IMR-90 (cell line): ENCODE measurements around the gene RNU2-1. TPM values are rescaled to one million over a fixed set of nuclear protein-coding genes. Genes with fewer than 3 reads are reported as not detected.

Source experiments
- ATAC-seq: fragments of 200-7000 bp; cut with Tn5 transposase; 2 replicates; pipeline ENCODE4 v1.9.1; 2020; ENCODE audit warnings: low read depth, mild to moderate bottlenecking, moderate library complexity
- BruUV-seq: library from RNA; stranded (reverse); fragments of 400-500 nt; replicated peaks from 2 replicates; lab custom pipeline; 2021; lab: Mats Ljungman, UMichigan
- CTCF ChIA-PET: fragments of 300-600 bp; formaldehyde crosslinking; extraction: SDS; loops from one replicate; lab custom pipeline; 2021; ENCODE audit warnings: antibody characterized with exemption; lab: Yijun Ruan, JAX
- POLR2A ChIA-PET: fragments of 300-600 bp; sonication (Branson Sonifier 250); formaldehyde crosslinking; loops from one replicate; lab custom pipeline; 2022; ENCODE audit warnings: antibody characterized with exemption; ENCODE audit not compliant: unreplicated experiment; lab: Charles Lee
- DNase-seq: peaks from one replicate; pipeline ENCODE4 v3.0.0; 2013
- H2AFZ ChIP-seq: replicated peaks from 2 replicates; pipeline ENCODE3; 2013; ENCODE audit warnings: low read length, mild to moderate bottlenecking; ENCODE audit not compliant: poor library complexity
- H2AK5ac ChIP-seq: 2 replicates; pipeline ENCODE4 v1.6.1; 2013; ENCODE audit warnings: low read depth, low read length, inconsistent platforms
- H2AK9ac ChIP-seq: replicated peaks from 2 replicates; pipeline ENCODE3; 2013; ENCODE audit warnings: mild to moderate bottlenecking, low read depth, low read length, moderate library complexity; ENCODE audit not compliant: poor library complexity
- H2BK120ac ChIP-seq: 2 replicates; pipeline ENCODE4 v1.6.1; 2013; ENCODE audit warnings: low read depth, low read length, inconsistent platforms
- H2BK15ac ChIP-seq: 3 replicates; pipeline ENCODE4 v1.6.1; 2013; ENCODE audit warnings: low read depth, low read length, inconsistent platforms
- H2BK20ac ChIP-seq: 2 replicates; pipeline ENCODE4 v1.6.1; 2013; ENCODE audit warnings: low read depth, mild to moderate bottlenecking, inconsistent platforms, low read length, moderate library complexity
- H2BK5ac ChIP-seq: 2 replicates; pipeline ENCODE4 v1.6.1; 2013; ENCODE audit warnings: mild to moderate bottlenecking, low read depth, low read length, inconsistent platforms; ENCODE audit not compliant: poor library complexity, severe bottlenecking
- H3K14ac ChIP-seq: replicated peaks from 2 replicates; pipeline ENCODE4 v1.6.1; 2013; ENCODE audit warnings: low read depth, low read length, inconsistent platforms
- H3K18ac ChIP-seq: 2 replicates; pipeline ENCODE4 v1.6.1; 2013; ENCODE audit warnings: low read depth, low read length, control low read depth
- H3K23ac ChIP-seq: 2 replicates; pipeline ENCODE4 v1.6.1; 2013; ENCODE audit warnings: low read depth, low read length, inconsistent platforms
- H3K27ac ChIP-seq: 2 replicates; pipeline ENCODE4 v1.5.1; 2013; ENCODE audit warnings: mild to moderate bottlenecking, control low read depth, low read length; ENCODE audit not compliant: insufficient read depth
- H3K27me3 ChIP-seq: 2 replicates; pipeline ENCODE4 v1.6.1; 2013; ENCODE audit warnings: low read length; ENCODE audit not compliant: control insufficient read depth, insufficient read depth
- H3K36me3 ChIP-seq: 2 replicates; pipeline ENCODE4 v1.6.1; 2013; ENCODE audit warnings: low read length, mixed read lengths; ENCODE audit not compliant: control insufficient read depth, insufficient read depth
- H3K4ac ChIP-seq: 2 replicates; pipeline ENCODE4 v1.6.1; 2013; ENCODE audit warnings: low read depth, low read length, inconsistent platforms
- H3K4me1 ChIP-seq: 2 replicates; pipeline ENCODE4 v1.6.1; 2013; ENCODE audit warnings: low read length, mixed read lengths; ENCODE audit not compliant: control insufficient read depth, insufficient read depth
- H3K4me2 ChIP-seq: 2 replicates; pipeline ENCODE4 v1.6.1; 2013; ENCODE audit warnings: low read depth, mild to moderate bottlenecking, control low read depth, low read length, moderate library complexity
- H3K4me3 ChIP-seq: 2 replicates; pipeline ENCODE4 v1.5.1; 2013; ENCODE audit warnings: low read depth, mild to moderate bottlenecking, control low read depth, low read length, moderate library complexity; ENCODE audit not compliant: insufficient read depth
- H3K56ac ChIP-seq: 2 replicates; pipeline ENCODE4 v1.6.1; 2013; ENCODE audit warnings: low read length, inconsistent platforms; ENCODE audit not compliant: insufficient read depth; ENCODE audit errors: extremely low read depth
- H3K79me1 ChIP-seq, 2 experiments: 2 replicates each; pipeline ENCODE4 v1.6.1; 2013; ENCODE audit warnings: low read length in 2 of 2, inconsistent platforms in 1 of 2, low read depth in 1 of 2
- H3K9ac ChIP-seq: 2 replicates; pipeline ENCODE4 v1.6.1; 2013; ENCODE audit warnings: low read depth, low read length, control low read depth
- H3K9me1 ChIP-seq: 2 replicates; pipeline ENCODE4 v1.6.1; 2013; ENCODE audit warnings: low read length, inconsistent platforms; ENCODE audit not compliant: insufficient read depth
- H3K9me3 ChIP-seq: 2 replicates; pipeline ENCODE4 v1.6.1; 2013; ENCODE audit warnings: low read length; ENCODE audit not compliant: control insufficient read depth, insufficient read depth
- H4K20me1 ChIP-seq: 2 replicates; pipeline ENCODE4 v1.6.1; 2013; ENCODE audit warnings: low read length, inconsistent platforms; ENCODE audit not compliant: insufficient read depth
- H4K5ac ChIP-seq: 2 replicates; pipeline ENCODE4 v1.6.1; 2013; ENCODE audit warnings: mild to moderate bottlenecking, low read depth, low read length, control low read depth
- H4K8ac ChIP-seq, 2 experiments: 2 replicates each; pipeline ENCODE4 v1.6.1; 2013; ENCODE audit warnings: low read depth in 2 of 2, low read length in 2 of 2, control low read depth in 1 of 2, inconsistent platforms in 1 of 2
- H4K91ac ChIP-seq: 2 replicates; pipeline ENCODE4 v1.6.1; 2013; ENCODE audit warnings: low read depth, low read length, inconsistent platforms; ENCODE audit not compliant: insufficient read depth
- BHLHE40 ChIP-seq: fragments of 150-350 bp; IDR thresholded peaks from 2 replicates; pipeline ENCODE4 v1.6.1; 2016; ENCODE audit warnings: mild to moderate bottlenecking, low read depth, low read length
- CEBPB ChIP-seq: IDR thresholded peaks from 2 replicates; pipeline ENCODE4 v1.6.1; 2012; ENCODE audit warnings: low read depth, low read length, improper control_type of control experiment
- NFE2L2 ChIP-seq: fragments of 150-350 bp; IDR thresholded peaks from 2 replicates; pipeline ENCODE4 v1.6.1; 2016; ENCODE audit warnings: low read depth, mild to moderate bottlenecking, low read length
- RFX5 ChIP-seq: IDR thresholded peaks from 2 replicates; pipeline ENCODE4 v1.8.0; 2012; ENCODE audit warnings: low read depth, mild to moderate bottlenecking, low read length, moderate library complexity
- SMC3 ChIP-seq: fragments of 150-350 bp; IDR thresholded peaks from 2 replicates; pipeline ENCODE4 v1.6.1; 2016; ENCODE audit warnings: low read depth, mild to moderate bottlenecking, antibody characterized with exemption, low read length, moderate library complexity
- WGBS, 2 experiments: methylation state at CpG; one replicate each; pipeline versions ENCODE4 v1.1.5 to v1.1.7; 2013; ENCODE audit warnings: missing lambda C conversion rate in 2 of 2; ENCODE audit not compliant: insufficient read length in 1 of 2; ENCODE audit errors: extremely low coverage in 2 of 2; 5-methylcytosine and 5-hydroxymethylcytosine counted together
- dilution Hi-C: fragments of 300-500 bp; cut with HindIII; formaldehyde crosslinking; loops from one replicate; pipeline ENCODE4 v1.14.3; 2018; ENCODE audit warnings: low sequenced_read_pairs; ENCODE audit not compliant: unreplicated experiment
- in situ Hi-C: fragments of 300-500 bp; cut with MboI; formaldehyde crosslinking; loops from 3 replicates; pipeline ENCODE4 v1.14.3; 2019; ENCODE audit warnings: low sequenced_read_pairs, inconsistent platforms, mixed read lengths
- intact Hi-C: fragments of 100-400 bp; cut with micrococcal nuclease; formaldehyde crosslinking; loops from 2 replicates; pipeline ENCODE4 v1.10.0; 2022
- polyA plus RNA-seq, 3 experiments: library from polyadenylated mRNA; depleted of rRNA; stranded (reverse); fragments of >200 nt; gene quantifications; 2 replicates each; pipeline ENCODE4 v1.2.3, GENCODE V29; 2012; ENCODE audit warnings: low replicate concordance in 1 of 3
- total RNA-seq: library from RNA; depleted of rRNA; stranded (reverse); fragments of >200 nt; gene quantifications from 2 replicates; pipeline ENCODE4 v1.2.3, GENCODE V29; 2012
- TF ChIP-seq, protein P1 (sequence below): conservative IDR thresholded peaks from 2 replicates; pipeline ENCODE4 v1.5.1; 2012; ENCODE audit warnings: mild to moderate bottlenecking, low read depth, low read length, improper control_type of control experiment

Gene RNU2-1
- total and polyA plus RNA-seq, 2 of the 4 experiments (the other 2 are of a cell fraction): not detected

DNA sequence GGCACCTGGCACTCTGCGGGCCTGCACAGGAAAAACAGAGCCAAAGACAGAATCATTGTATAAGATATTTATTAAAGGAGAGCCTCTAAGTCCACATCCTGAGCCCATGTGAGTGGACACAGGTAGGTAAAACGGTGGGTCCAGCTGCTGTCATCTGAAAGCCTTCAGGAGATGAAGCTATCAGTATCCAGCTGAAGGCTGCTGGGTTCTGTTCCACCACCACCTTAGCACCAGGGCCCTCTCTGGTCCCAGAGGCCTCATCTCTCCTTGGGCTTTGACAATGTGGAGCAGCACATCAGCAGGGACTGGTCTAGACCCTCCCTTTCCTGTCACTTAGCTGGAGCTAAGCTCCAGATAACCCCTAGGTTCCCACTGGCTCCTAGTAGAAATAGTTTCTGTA, 14.8 kb downstream of the RNU2-1 start:
- dilution Hi-C loops: no loop called here
- Histone ChIP-seq H2BK15ac (no peak overlapping the region), H3K9me1 (peaks cover 17% of the 10 kb centered on the region), H3K4me3 (no peak overlapping the region), H2AK5ac (no peak overlapping the region), H3K27ac (no peak overlapping the region), H3K9me3 (no peaks in the 10 kb centered on the region), H3K4me1 (no peaks in the 10 kb centered on the region), H3K56ac (no peak overlapping the region), H4K5ac (no peak overlapping the region), H2AK9ac (no peak overlapping the region), H4K8ac (no peak overlapping the region), H3K9ac (no peak overlapping the region), H2BK20ac (no peak overlapping the region), H3K4me2 (no peak overlapping the region), H3K36me3 (peaks cover 39% of the 10 kb centered on the region), H2BK5ac (no peak overlapping the region), H3K18ac (no peak overlapping the region), H3K4ac (no peak overlapping the region), H3K79me1 (peaks cover 3 to 29% of the 10 kb centered on the region in 2 experiments; a peak in 2 of 4 replicates), H3K27me3 (no peaks in the 10 kb centered on the region), H4K91ac (no peak overlapping the region), H2BK120ac (no peak overlapping the region), H3K14ac (no peak overlapping the region), H4K20me1 (no peaks in the 10 kb centered on the region; the same call in 1 of the 2 replicates), H2AFZ (no peak overlapping the region), H3K23ac (no peak overlapping the region)
- intact Hi-C loops: loop anchor here (10.0 kb wide), 1 partner anchor 296 kb away; no protein-coding TSS in a partner anchor
- POLR2A ChIA-PET: no interaction called here
- no TSS peak for BruUV-seq
- DNase-seq: no peak
- no peak for ATAC-seq
- in situ Hi-C loops: loop anchor here (25.0 kb wide), 1 partner anchor 93 kb away; no protein-coding TSS in a partner anchor
- no peak for TF ChIP-seq NFE2L2
- no peak for TF ChIP-seq CEBPB
- no peak for TF ChIP-seq RFX5
- TF ChIP-seq, protein P1, sequence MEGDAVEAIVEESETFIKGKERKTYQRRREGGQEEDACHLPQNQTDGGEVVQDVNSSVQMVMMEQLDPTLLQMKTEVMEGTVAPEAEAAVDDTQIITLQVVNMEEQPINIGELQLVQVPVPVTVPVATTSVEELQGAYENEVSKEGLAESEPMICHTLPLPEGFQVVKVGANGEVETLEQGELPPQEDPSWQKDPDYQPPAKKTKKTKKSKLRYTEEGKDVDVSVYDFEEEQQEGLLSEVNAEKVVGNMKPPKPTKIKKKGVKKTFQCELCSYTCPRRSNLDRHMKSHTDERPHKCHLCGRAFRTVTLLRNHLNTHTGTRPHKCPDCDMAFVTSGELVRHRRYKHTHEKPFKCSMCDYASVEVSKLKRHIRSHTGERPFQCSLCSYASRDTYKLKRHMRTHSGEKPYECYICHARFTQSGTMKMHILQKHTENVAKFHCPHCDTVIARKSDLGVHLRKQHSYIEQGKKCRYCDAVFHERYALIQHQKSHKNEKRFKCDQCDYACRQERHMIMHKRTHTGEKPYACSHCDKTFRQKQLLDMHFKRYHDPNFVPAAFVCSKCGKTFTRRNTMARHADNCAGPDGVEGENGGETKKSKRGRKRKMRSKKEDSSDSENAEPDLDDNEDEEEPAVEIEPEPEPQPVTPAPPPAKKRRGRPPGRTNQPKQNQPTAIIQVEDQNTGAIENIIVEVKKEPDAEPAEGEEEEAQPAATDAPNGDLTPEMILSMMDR: no peak
- TF ChIP-seq SMC3: no peak
- no peak for TF ChIP-seq BHLHE40
- CTCF ChIA-PET: no interaction called here
- no CpG with 5 or more reads among the region's 2 CpGs for WGBS, 2 experiments
